Pons (tissue), 1 donor: ENCODE data around the gene GRID1.

ENCODE experiments used
- DNase-seq: peaks from one replicate; pipeline ENCODE4 v3.0.0-alpha.2; 2016; ENCODE audit warnings: low spot score

GRID1 gene

DNA sequence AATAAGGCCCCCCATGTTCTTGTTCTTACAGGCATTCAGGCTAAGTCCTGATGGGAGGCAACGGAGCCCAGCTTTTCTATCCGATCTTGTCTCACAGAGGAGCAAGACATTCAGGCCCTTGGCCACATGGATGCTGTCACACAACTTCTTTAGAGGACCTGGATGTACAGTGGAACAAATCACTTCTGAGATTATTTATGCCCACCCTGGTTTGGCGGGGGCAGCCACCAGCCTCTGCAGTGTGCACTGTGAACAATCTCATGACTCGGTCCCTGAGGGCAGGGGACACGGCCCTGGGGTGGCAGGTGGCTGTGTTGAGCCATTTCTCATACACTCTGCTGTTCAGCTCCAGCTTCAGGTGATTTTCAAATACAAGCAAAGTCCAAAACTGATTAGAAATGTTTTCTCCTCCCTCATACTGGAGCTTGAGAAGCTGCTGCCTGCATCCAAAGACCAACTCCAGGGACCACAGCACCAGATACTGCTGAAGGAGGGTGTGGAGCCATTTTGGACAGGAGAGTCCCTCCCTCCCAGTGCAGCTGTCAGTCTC lies 441.3 kb downstream of the GRID1 start:
- no peak for DNase-seq

GRCh38 chr10:85924382-85925102 lies 442.1 kb downstream of the GRID1 start:
- no peak for DNase-seq

- DNase-seq: no peak
Measured at GRCh38 chr10:85922356-85923129, 444.1 kb downstream of the GRID1 start.

- DNase-seq: no peak
Measured at GRCh38 chr10:85921789-85922188, 444.8 kb downstream of the GRID1 start.

- DNase-seq: no peak
Measured at GRCh38 chr10:85920311-85920710, 446.3 kb downstream of the GRID1 start.

- no peak for DNase-seq
Measured at GRCh38 chr10:85919491-85920021, 447.0 kb downstream of the GRID1 start.

GRCh38 chr10:85918371-85918770 lies 448.2 kb downstream of the GRID1 start:
- no peak for DNase-seq

- no peak for DNase-seq
Measured at GRCh38 chr10:85917601-85918000, 449.0 kb downstream of the GRID1 start.

- DNase-seq: peak; percentile 26
Measured at GRCh38 chr10:85916994-85917573, 449.5 kb downstream of the GRID1 start.

GRCh38 chr10:85916286-85916685 lies 450.3 kb downstream of the GRID1 start:
- DNase-seq: no peak

DNA sequence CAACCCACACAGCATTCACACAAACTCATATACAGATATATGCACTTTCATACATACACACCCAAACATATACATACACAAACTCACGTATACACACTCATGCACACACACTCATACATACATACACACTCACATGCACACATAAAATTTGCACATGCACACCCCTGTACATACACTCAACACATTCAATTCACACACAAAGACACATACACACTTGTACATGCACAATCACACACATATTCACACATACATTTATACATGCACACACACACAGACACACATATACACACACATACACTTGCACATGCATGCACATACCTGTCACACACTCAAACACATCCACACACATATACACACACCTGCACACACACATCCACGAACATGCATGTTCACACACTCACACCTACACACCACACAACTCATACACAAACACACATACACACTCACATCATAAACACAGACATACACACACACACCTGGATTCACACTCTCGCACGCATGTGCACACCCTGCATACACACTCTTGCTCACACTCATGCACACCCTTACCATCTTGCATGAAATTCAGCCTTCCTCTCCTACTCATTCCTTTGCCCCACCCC lies 451.2 kb downstream of the GRID1 start:
- DNase-seq: no peak

- no peak for DNase-seq
Measured at GRCh38 chr10:85914720-85915119, 451.9 kb downstream of the GRID1 start.

- no peak for DNase-seq
Measured at GRCh38 chr10:85908462-85908861, 458.1 kb downstream of the GRID1 start.

- no peak for DNase-seq
Measured at GRCh38 chr10:85902051-85902450, 464.5 kb downstream of the GRID1 start.

- no peak for DNase-seq
Measured at GRCh38 chr10:85901599-85901998, 465.0 kb downstream of the GRID1 start.

- no peak for DNase-seq
Measured at GRCh38 chr10:85900487-85900886, 466.1 kb downstream of the GRID1 start.

- no peak for DNase-seq
Measured at GRCh38 chr10:85900061-85900460, 466.5 kb downstream of the GRID1 start.

GRCh38 chr10:85891472-85891871 lies 475.1 kb downstream of the GRID1 start:
- DNase-seq: no peak

GRCh38 chr10:85888559-85888958 lies 478.0 kb downstream of the GRID1 start:
- DNase-seq: no peak

GRCh38 chr10:85888004-85888403 lies 478.6 kb downstream of the GRID1 start:
- peak; percentile 17 for DNase-seq

- DNase-seq: no peak
Measured at GRCh38 chr10:85874208-85874607, 492.4 kb downstream of the GRID1 start.

DNA sequence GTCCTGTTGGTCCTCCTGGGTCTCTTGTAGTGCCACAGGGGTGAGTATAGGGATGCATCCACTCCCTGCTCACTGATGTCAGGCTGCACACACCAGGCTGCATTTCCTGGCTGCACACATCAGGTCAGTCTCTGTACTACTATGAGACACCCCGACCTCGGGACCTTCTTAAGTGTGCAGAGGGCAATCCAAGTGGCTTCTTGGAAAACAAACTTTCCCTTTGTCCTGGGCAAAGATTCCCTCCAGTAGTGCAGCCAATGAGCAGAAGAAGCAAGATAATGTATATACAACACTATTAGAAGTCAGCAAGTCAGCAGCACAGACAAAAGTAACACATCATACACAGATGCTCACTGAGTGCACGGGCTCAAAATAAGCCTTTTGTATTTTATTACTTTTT lies 493.5 kb downstream of the GRID1 start:
- DNase-seq: no peak
